HS-27A (cell line): ENCODE measurements around the gene EFCAB11.

ENCODE experiments used
- DNase-seq: peaks from one replicate; pipeline ENCODE4 v3.0.0-alpha.2; 2012; ENCODE audit warnings: low read depth, missing footprints

The EFCAB11 gene

DNA sequence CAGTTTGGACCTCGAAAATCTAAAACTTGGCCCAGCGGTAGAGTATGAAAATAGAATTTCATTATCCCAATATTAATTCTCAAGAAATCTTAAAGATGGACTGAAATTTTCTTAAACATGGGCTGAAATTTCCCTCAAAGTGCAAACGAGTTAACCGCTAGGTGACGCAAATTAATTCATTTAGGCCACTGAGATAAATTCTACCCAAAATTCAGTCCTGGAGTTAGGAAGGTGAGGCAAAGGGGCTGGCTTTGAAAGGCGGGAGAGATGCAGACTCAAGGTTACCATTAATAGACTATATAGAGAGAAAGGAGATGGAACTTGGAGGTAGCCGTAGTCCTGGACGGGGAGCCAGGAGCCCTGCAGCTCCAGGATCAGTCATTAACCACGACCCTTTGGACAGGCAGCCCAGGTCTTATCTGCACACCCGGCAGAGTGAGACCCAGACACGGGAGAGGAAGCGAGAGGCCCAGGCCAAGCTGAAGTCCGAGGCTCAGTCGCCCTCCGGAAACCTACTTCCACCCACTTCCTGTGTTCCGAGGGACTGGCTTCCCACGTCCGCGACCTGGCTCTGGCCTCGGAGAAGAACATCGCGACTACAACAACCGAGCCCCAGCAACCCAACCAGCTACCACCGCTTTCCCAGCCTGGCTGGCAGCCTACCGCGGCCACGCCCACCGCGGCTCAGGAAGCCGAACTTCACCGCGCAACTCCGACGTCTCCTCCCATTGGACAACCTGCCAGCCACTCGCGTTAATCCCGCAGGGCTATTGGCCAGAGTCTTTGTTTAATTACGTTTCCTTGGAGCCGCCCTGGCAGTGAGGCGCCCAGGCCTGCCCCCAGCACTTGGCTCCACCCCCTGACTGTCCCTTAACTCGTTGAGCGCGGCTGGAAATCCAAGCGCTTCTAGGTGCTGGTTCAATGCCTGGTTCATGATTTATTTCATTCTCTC lies at the start of gene EFCAB11:
Gene EFCAB11 (minus strand): TSS at position 661 of the 952 bp plus-strand sequence. CDS start 70 bp downstream, at position 591.
- DNase-seq = peak; percentile 97

DNA sequence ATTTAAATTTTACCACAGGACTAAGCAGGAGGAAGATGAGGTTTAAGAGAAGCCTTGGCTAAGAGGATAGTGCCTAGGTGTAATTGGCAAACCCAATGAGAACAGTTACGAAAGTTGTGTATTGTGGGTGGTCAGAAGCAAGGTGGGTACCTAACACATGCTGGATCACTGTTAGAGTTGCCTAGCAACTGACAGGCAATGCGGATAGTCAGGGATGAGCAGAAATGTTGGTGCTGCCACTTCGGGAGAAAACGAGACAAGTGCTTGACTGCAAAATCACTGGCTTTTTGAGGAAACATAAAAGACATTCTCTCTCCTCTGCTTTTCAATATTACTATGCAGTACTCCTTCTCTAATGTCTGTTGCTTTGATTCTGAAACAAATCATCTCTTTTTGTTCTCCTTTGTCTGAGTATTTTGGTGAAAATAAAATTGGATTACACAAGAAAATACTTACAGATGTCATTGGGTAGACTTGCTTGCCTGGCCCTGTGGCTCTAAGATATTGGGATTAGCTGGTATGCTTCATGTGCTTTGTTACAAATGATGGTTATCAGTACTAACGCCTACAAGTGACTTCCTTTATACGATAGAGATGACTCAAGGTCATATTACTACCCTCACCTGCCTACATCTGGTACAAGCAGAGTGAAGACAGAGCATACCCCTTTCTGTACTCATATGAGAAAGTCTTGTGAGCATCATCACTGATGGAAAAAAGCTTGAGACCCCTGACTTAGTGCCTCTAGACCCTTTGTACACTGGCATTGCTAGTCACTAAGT lies 49.2 kb upstream of the EFCAB11 start:
- DNase-seq = no peak

DNA sequence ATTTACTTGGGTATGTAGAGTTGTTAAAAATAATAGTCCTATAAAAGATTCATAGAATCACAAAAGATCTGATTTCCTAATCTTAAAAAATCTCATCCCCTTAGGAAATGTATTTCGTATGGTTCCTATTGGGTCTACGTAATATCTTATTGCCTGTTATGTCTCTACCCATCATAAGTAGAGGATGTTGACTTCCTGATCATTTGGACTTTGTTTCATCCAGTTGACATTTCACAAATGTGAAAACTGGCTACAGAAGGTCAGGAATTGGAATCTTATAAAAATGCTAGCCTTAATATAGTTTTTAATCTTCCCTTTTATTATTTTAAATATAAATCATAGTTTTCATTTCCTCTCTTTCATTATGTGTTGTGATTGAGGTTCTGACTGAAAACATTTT lies 46.4 kb upstream of the EFCAB11 start:
- DNase-seq = no peak

GRCh38 chr14:89996963-89997362 lies 42.4 kb upstream of the EFCAB11 start:
- no peak for DNase-seq

DNA sequence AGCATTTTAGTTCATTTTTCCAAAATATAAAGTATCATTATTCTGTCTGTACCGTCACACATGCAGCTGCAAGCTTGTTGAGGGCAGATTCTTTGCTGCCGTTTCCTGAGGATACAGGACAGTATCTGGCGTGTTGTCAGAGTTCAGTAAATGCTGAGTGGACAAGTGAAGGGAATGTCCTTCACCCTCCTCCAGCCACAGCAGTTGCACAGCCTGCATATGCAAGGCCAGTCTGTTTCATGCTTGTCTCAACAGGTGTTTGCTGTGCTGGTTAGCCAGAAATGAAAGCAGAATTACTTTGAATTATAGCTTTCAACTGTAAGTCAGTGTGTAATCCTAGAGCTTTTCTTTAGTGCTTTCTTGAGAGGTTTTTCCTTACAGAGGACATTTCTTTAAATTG lies 37.7 kb upstream of the EFCAB11 start:
- DNase-seq = no peak

DNA sequence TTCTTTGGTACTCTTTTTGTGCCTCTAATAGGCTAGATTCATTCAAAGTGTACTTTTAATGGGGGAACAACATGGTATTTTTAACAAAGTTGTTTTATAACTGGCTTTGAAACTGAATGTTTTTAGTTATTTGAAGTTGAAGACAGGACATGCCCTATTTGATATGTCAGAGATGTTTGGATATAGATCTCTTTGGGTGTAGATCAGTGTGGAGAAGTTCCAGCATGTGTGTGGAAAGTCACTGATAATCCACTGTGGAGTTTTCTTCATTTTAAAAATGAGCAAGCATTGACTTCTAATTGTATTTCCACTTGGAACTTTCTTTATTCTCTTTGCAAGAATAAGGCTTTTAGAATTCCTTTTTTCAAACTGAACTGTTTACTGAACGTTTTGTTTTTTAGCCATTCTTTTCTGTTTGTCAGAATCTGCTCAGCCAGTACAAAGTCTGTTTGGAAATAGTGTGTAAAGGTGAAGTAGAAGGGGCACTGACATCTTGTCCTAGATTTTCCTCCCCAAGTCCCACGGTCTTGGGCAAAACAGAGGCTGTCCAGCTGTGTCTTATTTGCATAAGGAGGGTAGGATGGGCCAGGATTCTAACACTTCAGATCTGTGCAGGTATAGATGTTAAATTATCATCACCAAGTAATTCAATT lies 36.2 kb upstream of the EFCAB11 start:
- no peak for DNase-seq

DNA sequence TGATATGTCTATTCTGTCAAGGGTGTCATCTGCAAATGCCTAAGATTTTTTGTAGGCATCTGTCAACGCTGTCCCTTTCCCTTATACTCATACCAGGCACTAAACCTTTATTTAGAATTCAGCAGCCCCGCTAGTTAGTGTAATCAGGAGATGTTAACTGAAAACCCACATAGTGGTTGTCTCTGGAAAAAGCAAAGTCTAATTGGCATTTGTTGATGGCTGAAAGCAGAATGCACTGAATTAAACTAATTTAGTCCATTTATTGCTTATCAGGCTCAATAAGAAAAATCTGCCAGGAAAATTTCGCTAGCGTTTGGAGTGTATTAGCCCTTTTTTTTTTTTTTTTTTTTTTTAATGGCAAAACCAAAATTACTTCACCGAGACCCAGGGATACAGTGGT lies 35.7 kb upstream of the EFCAB11 start:
- no peak for DNase-seq

GRCh38 chr14:89988787-89989186 lies 34.3 kb upstream of the EFCAB11 start:
- DNase-seq = no peak

GRCh38 chr14:89987161-89987475 lies 32.6 kb upstream of the EFCAB11 start:
- no peak for DNase-seq

- no peak for DNase-seq
These were observed 32.1 kb upstream of the EFCAB11 start for GRCh38 chr14:89986462-89987160.

DNA sequence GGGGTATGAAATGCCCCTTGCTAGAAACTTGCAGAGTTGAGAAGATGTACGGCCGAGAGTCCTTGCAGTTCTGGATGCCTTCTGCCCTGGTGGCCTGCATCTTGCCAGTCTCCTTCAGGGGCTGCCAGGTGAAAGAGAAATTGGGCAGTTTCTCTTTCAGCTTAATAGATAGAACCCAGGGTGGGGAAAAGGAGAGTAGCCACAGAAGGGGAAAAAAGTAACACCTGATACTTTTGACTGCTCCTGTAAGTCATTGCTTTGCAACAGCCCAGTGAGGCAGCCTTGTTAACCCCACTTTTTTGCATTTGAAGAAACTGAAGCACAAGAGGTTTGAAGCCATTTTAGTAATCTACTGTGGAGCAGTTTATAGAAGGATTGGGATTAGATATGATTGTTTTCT lies 28.8 kb upstream of the EFCAB11 start:
- DNase-seq = no peak

DNA sequence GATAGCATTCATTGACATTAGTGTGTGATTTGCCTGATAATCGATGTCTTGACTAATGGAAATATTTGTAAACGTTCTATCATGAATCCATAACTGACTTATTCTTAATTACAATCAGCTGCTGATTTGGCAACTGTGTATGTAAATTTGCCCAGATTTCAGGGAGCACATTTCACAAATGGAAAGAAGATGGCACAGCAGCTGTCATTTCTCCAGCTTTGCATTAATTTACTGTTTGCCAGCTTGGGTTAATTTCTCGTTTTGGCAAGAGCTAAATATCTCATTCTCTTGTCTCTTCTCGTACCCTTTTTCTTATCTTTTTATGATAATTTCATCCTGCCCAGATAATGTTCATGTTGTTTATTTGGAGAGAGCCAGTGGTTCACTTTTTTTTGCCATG lies 24.1 kb upstream of the EFCAB11 start:
- no peak for DNase-seq

GRCh38 chr14:89977668-89978067 lies 23.1 kb upstream of the EFCAB11 start:
- DNase-seq = no peak

DNA sequence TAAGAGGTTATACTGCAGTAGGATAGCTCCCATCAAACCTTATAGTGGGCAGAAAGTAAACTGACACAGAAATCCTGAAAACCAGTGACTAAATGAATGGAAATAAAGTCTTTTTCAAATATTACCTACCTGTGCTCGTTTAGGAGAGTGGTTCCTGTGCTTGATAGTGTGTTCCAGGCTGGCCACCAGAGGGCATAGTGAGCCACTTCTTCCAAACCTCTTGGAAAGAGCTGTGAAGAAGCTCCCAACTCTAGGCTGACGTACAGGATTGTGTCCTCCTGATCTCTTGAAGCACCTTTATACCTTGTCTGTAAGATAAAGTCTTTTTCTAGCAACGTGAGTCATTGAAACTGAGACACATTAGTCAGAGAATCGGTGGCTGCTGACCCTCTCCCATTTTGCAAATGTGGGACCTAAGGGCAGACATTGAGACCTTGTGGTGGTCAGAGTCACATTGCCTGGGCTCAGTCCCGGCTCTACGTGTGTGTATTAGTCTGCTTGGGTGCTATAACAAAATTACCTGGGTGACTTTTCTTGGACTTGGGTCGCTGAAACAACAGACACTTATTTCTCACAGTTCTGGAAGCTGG lies 18.8 kb upstream of the EFCAB11 start:
- DNase-seq = no peak

GRCh38 chr14:89965839-89966238 lies 11.3 kb upstream of the EFCAB11 start:
- no peak for DNase-seq

GRCh38 chr14:89963288-89963978 lies 8.9 kb upstream of the EFCAB11 start:
- no peak for DNase-seq

DNA sequence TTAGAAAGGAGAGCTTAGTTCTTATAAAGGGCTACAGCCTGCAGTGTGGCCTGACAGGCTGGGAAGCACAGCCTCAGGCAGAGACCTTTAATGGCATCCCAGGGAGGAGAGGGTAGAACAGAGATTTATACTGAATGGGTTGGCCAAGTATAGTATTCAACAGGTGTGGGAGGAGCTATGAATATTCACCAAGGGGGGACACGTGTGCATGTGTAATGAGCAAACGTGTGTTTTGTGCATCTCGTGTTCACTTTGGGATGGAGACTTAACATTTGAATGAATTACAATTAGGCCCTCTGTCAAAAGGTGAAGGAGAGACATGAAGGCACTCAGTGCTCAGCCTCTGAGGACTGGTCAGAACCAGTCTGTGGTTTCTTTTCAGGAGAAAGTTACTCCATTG lies 6.4 kb upstream of the EFCAB11 start:
- DNase-seq = no peak

DNA sequence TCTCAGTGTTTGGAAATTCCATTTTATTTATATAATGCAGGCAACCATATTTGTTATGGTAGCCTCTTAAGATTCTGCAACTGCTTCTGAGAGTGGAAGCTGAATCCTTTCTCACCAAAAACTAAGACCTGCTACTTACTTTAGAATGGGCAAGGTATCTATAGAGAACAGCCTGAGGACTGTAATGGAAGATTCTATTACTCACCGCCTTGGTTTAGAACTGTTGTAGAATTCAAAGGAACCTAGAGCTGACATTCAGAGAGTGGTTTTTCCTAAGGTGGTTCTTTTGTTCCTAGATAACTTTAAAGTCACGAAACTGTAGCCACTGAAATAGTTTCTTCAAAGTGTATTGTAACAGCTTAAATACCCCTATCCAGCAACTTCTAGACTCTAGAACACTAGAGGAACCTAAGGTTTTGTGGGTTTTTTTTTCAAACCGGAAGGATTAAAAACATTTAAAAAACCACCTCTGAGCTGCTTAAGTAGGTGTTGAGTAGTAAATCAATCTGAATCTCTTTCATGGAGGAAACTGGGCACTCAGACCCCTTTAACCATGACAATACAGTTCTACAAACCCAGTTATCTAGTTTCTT lies 5.4 kb upstream of the EFCAB11 start:
- DNase-seq = no peak

DNA sequence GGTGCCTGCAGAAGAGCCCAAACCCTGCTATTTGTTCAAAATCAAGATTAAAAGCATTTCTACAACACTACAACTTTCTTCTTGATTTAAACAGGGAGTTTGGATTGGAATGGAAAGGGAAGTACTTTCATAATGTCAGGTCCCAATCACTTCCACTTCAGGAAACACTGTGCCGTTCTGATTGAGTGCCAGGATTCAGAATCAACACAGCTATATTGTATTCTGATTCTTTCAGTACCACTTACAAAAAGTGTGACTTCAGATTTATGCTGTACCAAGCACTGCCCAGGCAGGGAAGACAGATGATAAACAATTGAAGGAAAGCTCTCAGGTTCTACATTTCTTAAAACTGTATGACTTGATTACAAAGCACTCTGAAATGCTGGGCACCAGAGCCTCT lies 4.4 kb upstream of the EFCAB11 start:
- no peak for DNase-seq

GRCh38 chr14:89957791-89958190 lies 3.3 kb upstream of the EFCAB11 start:
- DNase-seq = no peak

DNA sequence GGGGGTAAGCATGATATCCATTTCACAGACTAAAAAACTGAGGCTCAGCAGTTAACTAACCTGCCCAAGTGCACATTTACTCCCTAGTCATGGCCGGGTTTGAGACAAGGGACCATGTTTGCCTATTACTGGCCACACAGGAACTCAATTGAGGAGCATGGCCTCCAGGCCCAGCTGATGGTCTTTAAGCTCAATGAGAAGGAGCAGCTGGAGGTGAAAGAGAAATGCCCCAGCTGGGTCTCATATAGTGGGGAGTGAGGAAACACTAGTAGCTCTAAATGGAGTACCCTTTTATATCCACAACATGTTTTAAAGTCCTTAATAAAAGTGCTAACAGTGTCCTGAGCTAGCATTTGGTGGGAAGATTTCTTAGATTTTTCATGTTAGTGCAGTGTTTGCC lies 2.8 kb upstream of the EFCAB11 start:
- no peak for DNase-seq
